GM13976 (cell line): ENCODE measurements around the gene SPPL2B.
"Not testable (repeated sequence)": the region's sequence is repeated elsewhere in the genome, so short reads cannot be mapped to it uniquely, and the experiment has no call there.

Experiments
- DNase-seq: peaks from one replicate; pipeline ENCODE4 v3.0.0; 2012; ENCODE audit warnings: low spot score
- in situ Hi-C: fragments of 300-500 bp; cut with MboI; formaldehyde crosslinking; loops from one replicate; pipeline ENCODE4 v1.12.0; 2022; ENCODE audit warnings: low sequenced_read_pairs, mixed read lengths, inconsistent platforms; ENCODE audit not compliant: unreplicated experiment
- TF ChIP-seq, protein P1 (sequence below): IDR thresholded peaks from 2 replicates; pipeline ENCODE4 v1.5.1; 2012; ENCODE audit warnings: borderline replicate concordance, mild to moderate bottlenecking; ENCODE audit not compliant: insufficient read depth; ENCODE audit errors: extremely low read depth, missing control alignments, control extremely low read depth

The SPPL2B gene

DNA sequence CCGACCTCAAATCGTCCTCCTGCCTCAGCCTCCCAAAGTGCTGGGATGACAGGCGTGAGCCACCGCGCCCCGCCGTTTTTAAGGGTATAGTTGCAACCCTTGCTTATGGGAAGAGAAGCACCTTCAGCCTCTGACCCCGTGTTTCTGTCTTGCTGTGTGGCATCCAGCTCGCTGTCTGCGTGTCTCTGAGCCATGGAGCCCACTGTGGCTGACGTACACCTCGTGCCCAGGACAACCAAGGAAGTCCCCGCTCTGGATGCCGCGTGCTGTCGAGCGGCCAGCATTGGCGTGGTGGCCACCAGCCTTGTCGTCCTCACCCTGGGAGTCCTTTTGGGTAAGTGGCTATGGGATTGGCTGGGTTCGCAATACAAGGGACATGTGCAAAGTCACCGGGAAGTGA, 61.1 kb downstream of the SPPL2B start:
- TF ChIP-seq, protein P1, sequence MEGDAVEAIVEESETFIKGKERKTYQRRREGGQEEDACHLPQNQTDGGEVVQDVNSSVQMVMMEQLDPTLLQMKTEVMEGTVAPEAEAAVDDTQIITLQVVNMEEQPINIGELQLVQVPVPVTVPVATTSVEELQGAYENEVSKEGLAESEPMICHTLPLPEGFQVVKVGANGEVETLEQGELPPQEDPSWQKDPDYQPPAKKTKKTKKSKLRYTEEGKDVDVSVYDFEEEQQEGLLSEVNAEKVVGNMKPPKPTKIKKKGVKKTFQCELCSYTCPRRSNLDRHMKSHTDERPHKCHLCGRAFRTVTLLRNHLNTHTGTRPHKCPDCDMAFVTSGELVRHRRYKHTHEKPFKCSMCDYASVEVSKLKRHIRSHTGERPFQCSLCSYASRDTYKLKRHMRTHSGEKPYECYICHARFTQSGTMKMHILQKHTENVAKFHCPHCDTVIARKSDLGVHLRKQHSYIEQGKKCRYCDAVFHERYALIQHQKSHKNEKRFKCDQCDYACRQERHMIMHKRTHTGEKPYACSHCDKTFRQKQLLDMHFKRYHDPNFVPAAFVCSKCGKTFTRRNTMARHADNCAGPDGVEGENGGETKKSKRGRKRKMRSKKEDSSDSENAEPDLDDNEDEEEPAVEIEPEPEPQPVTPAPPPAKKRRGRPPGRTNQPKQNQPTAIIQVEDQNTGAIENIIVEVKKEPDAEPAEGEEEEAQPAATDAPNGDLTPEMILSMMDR, result no peak
- in situ Hi-C loops, result no loop called here

DNA sequence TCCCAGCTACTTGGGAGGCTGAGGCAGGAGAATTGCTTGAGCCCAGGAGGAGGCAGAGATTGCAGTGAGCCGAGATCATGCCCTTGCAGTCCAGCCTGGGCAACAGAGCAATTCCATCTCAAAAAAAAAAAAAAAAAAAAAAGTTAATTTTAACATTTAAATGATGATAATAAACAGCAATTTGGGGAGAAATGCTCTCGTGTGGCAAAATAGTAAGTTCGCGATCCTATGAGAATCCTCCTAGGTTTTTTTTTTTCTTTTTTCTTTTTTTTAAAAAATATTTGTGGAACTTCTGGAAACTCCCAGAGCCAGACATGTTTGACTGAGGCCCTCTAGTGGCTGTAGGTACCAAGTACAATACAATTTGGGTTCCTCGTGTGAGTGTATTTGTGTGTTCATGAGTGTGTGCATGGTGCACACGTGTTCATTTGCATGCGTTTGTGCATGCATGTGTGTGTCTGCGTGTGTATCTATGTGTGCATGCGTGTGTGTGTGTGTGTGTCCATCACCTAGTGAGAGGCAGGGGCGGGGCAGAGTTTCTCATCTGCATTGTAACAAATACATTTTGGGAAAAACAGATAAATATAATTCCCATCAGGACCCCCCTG, 62.7 kb downstream of the SPPL2B start:
- TF ChIP-seq, protein P1, result peak; percentile 65
- in situ Hi-C loops, result loop anchor here (10.0 kb wide), 1 partner anchor 224 kb away; no protein-coding TSS in a partner anchor
- DNase-seq, result peak; percentile 74

More for the DNA sequence above, 61.1 kb downstream of the SPPL2B start:
- DNase-seq, result no peak

DNA sequence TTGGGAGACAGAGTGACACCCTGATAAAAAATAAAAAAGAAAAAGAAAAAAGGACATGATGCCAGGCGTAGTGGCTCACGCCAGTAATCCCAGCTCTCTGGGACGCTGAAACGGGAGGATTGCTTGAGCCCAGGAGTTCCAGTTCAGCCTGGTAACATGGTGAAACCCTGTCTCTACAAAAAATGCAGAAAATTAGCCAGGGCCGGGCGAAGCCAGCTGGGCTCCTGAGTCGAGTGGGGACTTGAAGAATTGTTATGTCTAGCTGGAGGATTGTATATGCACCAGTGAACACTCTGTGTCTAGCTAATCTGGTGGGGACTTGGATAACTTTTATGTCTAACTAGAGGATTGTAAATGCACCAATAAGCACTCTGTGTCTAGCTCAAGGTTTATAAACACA, 63.9 kb downstream of the SPPL2B start:
- DNase-seq, result no peak
- in situ Hi-C loops, result loop anchor here (10.0 kb wide), 1 partner anchor 222 kb away; no protein-coding TSS in a partner anchor
- TF ChIP-seq, protein P1, result no peak

DNA sequence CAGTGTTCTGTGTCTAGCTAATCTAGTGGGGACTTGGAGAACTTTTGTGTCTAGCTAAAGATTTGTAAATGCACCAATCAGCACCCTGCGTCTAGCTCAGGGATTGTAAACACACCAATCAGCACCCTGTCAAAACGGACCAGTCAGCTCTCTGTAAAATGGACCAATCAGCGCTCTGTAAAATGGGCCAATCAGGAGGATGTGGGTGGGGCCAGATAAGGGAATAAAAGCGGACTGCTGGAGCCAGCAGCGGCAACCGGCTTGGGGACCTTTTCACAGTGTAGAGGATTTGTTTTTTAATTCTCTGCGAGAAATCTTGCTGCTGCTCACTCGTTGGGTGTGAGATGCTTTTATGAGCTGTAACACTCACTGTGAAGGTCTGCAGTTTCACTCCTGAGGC, 64.4 kb downstream of the SPPL2B start:
- not testable (repeated sequence) for DNase-seq
- in situ Hi-C loops, result loop anchor here (10.0 kb wide), 1 partner anchor 222 kb away; no protein-coding TSS in a partner anchor

DNA sequence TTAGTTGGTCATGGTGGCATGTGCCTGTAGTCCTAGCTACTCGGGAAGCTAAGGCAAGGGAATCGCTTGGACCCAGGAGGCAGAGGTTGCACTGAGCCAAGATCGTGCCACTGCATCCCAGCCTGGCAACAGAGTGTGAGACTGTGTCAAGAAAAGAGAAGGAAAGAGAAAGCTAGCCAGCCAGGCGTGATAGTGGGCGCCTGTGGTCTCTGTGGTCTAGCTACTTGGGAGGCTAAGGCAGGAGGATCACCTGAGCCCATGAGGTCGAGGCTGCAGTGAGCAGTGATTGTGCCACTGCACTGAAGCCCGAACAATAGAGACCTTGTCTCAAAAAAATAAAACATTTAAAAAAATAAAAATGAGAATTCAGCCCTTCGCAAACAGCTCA, 65.6 kb downstream of the SPPL2B start:
- in situ Hi-C loops, result loop anchor here (10.0 kb wide), 1 partner anchor 221 kb away; no protein-coding TSS in a partner anchor
- no peak for DNase-seq
- TF ChIP-seq, protein P1, result no peak

DNA sequence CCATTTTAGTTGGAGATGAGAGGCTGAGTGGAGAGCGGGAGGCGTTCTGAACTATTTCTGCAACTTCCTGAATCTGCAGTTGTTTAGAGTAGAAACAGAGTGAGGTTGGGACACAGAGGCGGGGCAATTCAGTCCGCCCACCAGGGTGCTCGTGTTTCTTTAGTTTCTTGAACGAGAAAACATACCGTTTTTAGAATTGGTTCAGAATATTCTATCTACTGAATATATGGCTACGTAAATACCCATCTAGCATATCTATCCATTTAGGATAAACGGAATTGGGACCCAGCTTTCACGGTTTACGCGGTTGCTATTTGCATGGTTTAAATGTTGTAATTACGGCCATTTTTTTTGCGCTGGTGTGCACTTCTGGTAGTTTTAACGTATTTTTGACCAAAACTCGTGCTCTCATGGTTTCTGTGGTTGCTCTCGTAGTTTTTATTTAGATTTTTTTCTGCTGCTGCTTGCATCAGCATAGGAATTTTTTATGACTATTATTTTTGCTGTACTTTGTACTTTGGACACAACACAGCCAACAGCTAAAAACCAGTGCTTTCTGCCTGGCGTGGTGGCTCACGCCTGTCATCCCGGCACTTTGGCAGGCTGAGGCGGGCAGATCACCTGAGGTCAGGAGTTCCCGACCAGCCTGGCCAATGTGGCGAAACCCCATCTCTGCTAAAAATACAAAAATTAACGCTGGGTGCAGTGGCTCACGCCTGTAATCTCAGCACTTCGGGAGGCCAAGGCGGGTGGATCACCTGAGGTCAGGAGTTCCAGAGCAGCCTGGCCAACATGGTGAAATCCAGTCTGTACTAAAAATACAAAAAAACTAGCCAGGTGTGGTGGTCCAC, 66.2 kb downstream of the SPPL2B start:
- peak; percentile 69 for DNase-seq
- in situ Hi-C loops, result loop anchor here (10.0 kb wide), 1 partner anchor 220 kb away; no protein-coding TSS in a partner anchor
- TF ChIP-seq, protein P1, result no peak

DNA sequence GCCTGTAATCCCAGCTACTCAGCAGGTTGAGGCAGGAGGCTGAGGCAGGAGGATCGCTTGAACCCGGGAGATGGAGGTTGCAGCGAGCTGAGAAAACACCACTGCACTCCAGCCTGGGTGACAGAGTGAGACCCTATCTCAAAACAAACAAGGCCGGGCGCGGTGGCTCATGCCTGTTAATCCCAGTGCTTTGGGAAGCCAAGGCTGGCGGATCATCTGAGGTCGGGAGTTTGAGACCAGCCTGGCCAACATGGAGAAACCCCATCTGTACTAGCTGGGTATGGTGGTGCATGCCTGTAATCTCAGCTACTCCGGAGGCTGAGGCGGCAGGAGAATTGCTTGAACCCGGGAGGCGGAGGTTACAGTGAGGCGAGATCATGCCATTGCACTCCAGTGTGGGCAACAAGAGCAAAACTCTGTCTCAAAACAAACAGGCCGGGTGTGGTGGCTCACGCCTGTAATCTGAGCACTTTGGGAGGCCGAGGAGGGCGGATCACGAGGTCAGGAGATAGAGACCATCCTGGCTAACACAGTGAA, 66.9 kb downstream of the SPPL2B start:
- in situ Hi-C loops, result loop anchor here (10.0 kb wide), 1 partner anchor 219 kb away; no protein-coding TSS in a partner anchor

DNA sequence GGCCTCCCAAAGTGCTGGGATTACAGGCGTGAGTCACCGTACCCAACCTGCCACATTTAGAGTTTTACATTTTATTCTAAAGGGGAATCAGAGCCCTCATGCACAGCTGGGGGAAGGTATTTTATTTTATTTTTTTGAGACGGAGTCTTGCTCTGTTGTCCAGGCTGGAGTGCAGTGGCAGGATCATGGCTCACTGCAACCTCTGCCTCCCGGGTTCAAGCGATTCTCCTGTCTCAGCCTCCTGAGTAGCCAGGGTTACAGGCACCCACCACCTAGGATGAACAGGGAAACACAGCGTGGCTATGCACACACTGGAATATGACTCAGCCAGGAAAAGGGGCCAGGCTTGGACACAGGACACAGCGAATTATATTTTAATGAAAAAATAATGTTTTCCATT, 68.7 kb downstream of the SPPL2B start:
- in situ Hi-C loops, result loop anchor here (10.0 kb wide), 1 partner anchor 218 kb away; no protein-coding TSS in a partner anchor
- peak; percentile 5 for DNase-seq

More for the DNA sequence above, 66.9 kb downstream of the SPPL2B start:
- DNase-seq, result not testable (repeated sequence)
